HG03460 (cell line): ENCODE measurements around the gene UGDH.
"Not testable (repeated sequence)": the region's sequence is repeated elsewhere in the genome, so short reads cannot be mapped to it uniquely, and the experiment has no call there.

ENCODE experiments used
- ATAC-seq: cut with Tn5 transposase; IDR thresholded peaks from one replicate; pipeline ENCODE4 v1.9.1; 2021; ENCODE audit not compliant: unreplicated experiment

UGDH gene

GRCh38 chr4:39530682-39531081, 3.4 kb upstream of the UGDH start:
- no peak for ATAC-seq

GRCh38 chr4:39529534-39529933, 2.3 kb upstream of the UGDH start:
- no peak for ATAC-seq

- ATAC-seq, result no peak
Observed at GRCh38 chr4:39528061-39528465, 824 bp upstream of the UGDH start.

GRCh38 chr4:39526765-39527295, 409 bp downstream of the UGDH start:
- peak; percentile 21 for ATAC-seq

GRCh38 chr4:39525822-39526690, 1.2 kb downstream of the UGDH start:
- ATAC-seq, result no peak

- ATAC-seq, result no peak
Observed at GRCh38 chr4:39524161-39524957, 2.9 kb downstream of the UGDH start.

- no peak for ATAC-seq
Observed at GRCh38 chr4:39522068-39522467, 5.2 kb downstream of the UGDH start.

- ATAC-seq, result no peak
Observed at GRCh38 chr4:39521253-39521919, 5.9 kb downstream of the UGDH start.

GRCh38 chr4:39518484-39518883, 8.8 kb downstream of the UGDH start:
- ATAC-seq, result no peak

GRCh38 chr4:39516407-39516966, 10.8 kb downstream of the UGDH start:
- no peak for ATAC-seq

- not testable (repeated sequence) for ATAC-seq
Observed at GRCh38 chr4:39515669-39516401, 11.4 kb downstream of the UGDH start.

- no peak for ATAC-seq
Observed at GRCh38 chr4:39514888-39515401, 12.3 kb downstream of the UGDH start.

GRCh38 chr4:39514266-39514665, 13.0 kb downstream of the UGDH start:
- not testable (repeated sequence) for ATAC-seq

GRCh38 chr4:39510348-39510929, 16.8 kb downstream of the UGDH start:
- ATAC-seq, result no peak

GRCh38 chr4:39505581-39505980, 21.7 kb downstream of the UGDH start:
- no peak for ATAC-seq

GRCh38 chr4:39504538-39504937, 22.7 kb downstream of the UGDH start:
- ATAC-seq, result no peak

- not testable (repeated sequence) for ATAC-seq
Observed at GRCh38 chr4:39502664-39503035, 24.6 kb downstream of the UGDH start.

- no peak for ATAC-seq
Observed at GRCh38 chr4:39502019-39502663, 25.1 kb downstream of the UGDH start.

- no peak for ATAC-seq
Observed at GRCh38 chr4:39498727-39499020, 28.6 kb downstream of the UGDH start.
